GM12878 (cell line): ENCODE data around the gene TMEM207. TPM values are rescaled to one million over a fixed set of nuclear protein-coding genes. Genes with fewer than 3 reads are reported as not detected.

Experiments
- ATAC-seq: fragments of 200-7000 bp; cut with Tn5 transposase; 3 replicates; pipeline ENCODE4 v1.9.1; 2020; ENCODE audit warnings: mild to moderate bottlenecking, moderate library complexity
- BruUV-seq: library from RNA; stranded (reverse); fragments of 400-500 nt; replicated peaks from 2 replicates; lab custom pipeline; 2021; lab: Mats Ljungman, UMichigan
- CTCF ChIA-PET: fragments of 300-600 bp; sonication (Branson Sonifier 250); formaldehyde crosslinking; extraction: SDS; loops from one replicate; lab custom pipeline; 2021; ENCODE audit warnings: inconsistent platforms; lab: Yijun Ruan, JAX
- POLR2A ChIA-PET: fragments of 350-600 bp; formaldehyde crosslinking; extraction: SDS; loops from one replicate; lab custom pipeline; 2021; ENCODE audit warnings: inconsistent platforms; lab: Charles Lee
- RAD21 ChIA-PET: fragments of 300-600 bp; sonication (Branson Sonifier 250); formaldehyde crosslinking; loops from one replicate; lab custom pipeline; 2023; ENCODE audit warnings: antibody characterized with exemption; ENCODE audit not compliant: unreplicated experiment; lab: Charles Lee
- SMC1A ChIA-PET: fragments of 300-600 bp; sonication (Branson Sonifier 250); formaldehyde crosslinking; loops from one replicate; lab custom pipeline; 2023; ENCODE audit not compliant: unreplicated experiment, uncharacterized antibody; lab: Charles Lee
- DNase-seq: peaks from one replicate; pipeline ENCODE4 v3.0.0-alpha.2; 2011; ENCODE audit warnings: low read depth, low spot score
- FAIRE-seq: peaks from 3 replicates; lab custom pipeline; 2011; peaks lifted over from hg19 to GRCh38; lab: Jason Lieb, UNC
- H2AFZ ChIP-seq: 2 replicates; pipeline ENCODE4 v1.6.0; 2011; ENCODE audit warnings: low read depth, low read length, control low read depth; ENCODE audit not compliant: control insufficient read depth
- H3K27ac ChIP-seq: 2 replicates; pipeline ENCODE4 v1.5.1; 2011; ENCODE audit warnings: control low read depth; ENCODE audit not compliant: control insufficient read depth, insufficient read depth
- H3K27me3 ChIP-seq, 2 experiments: replicated peaks in 1 of 2; 2 replicates each; pipeline versions ENCODE4 v1.6.0 to v1.6.1; 2011; ENCODE audit warnings: low read length in 1 of 2; ENCODE audit not compliant: control insufficient read depth in 2 of 2, insufficient read depth in 2 of 2
- H3K36me3 ChIP-seq, 2 experiments: 2 replicates each; pipeline ENCODE4 v1.5.1; 2011; ENCODE audit warnings: low read length in 1 of 2; ENCODE audit not compliant: control insufficient read depth in 2 of 2, insufficient read depth in 2 of 2
- H3K4me1 ChIP-seq: 2 replicates; pipeline ENCODE4 v1.6.1; 2011; ENCODE audit warnings: mild to moderate bottlenecking, low read length, moderate library complexity, mixed read lengths; ENCODE audit not compliant: control insufficient read depth, insufficient read depth
- H3K4me2 ChIP-seq: 2 replicates; pipeline ENCODE4 v1.6.0; 2011; ENCODE audit warnings: control low read depth; ENCODE audit not compliant: control insufficient read depth, insufficient read depth
- H3K4me3 ChIP-seq: fragments of 200-600 bp; sonication (generic); 2 replicates; pipeline ENCODE4 v1.5.1; 2016
- H3K79me2 ChIP-seq: 2 replicates; pipeline ENCODE4 v1.6.0; 2011; ENCODE audit warnings: low read length; ENCODE audit not compliant: control insufficient read depth, insufficient read depth
- H3K9ac ChIP-seq: 2 replicates; pipeline ENCODE4 v1.8.0; 2011; ENCODE audit warnings: low read length, control low read depth, mixed read lengths; ENCODE audit not compliant: control insufficient read depth, insufficient read depth
- H3K9me3 ChIP-seq: replicated peaks from 3 replicates; pipeline ENCODE4 v1.5.1; 2011; ENCODE audit warnings: mild to moderate bottlenecking, low read length; ENCODE audit not compliant: control insufficient read depth, insufficient read depth
- H4K20me1 ChIP-seq: 2 replicates; pipeline ENCODE4 v1.6.0; 2011; ENCODE audit not compliant: control insufficient read depth, insufficient read depth
- ELK1 ChIP-seq: IDR thresholded peaks from 2 replicates; pipeline ENCODE4 v1.6.1; 2012; ENCODE audit warnings: low read depth, low read length, improper control_type of control experiment
- HDGF ChIP-seq: fragments of 450-650 bp; IDR thresholded peaks from 2 replicates; pipeline ENCODE4 v1.6.1; 2016; ENCODE audit warnings: antibody characterized with exemption
- IKZF2 ChIP-seq, 2 experiments: fragments of 450-650 bp; IDR thresholded peaks; 2 replicates each; pipeline ENCODE4 v1.6.1; 2017; ENCODE audit warnings: mild to moderate bottlenecking in 2 of 2, moderate library complexity in 2 of 2
- NFIC ChIP-seq: IDR thresholded peaks from 2 replicates; pipeline ENCODE4 v1.6.1; 2012; ENCODE audit warnings: low read depth, mild to moderate bottlenecking, inconsistent platforms, low read length, moderate library complexity
- NKRF ChIP-seq: fragments of 450-650 bp; conservative IDR thresholded peaks from 2 replicates; pipeline ENCODE4 v1.6.1; 2017; ENCODE audit warnings: mild to moderate bottlenecking, moderate library complexity
- NR2C2 ChIP-seq: IDR thresholded peaks from 2 replicates; pipeline ENCODE4 v1.6.1; 2011; ENCODE audit warnings: borderline replicate concordance, low read depth; ENCODE audit not compliant: control insufficient read depth, insufficient read length
- SREBF1 ChIP-seq: IDR thresholded peaks from 2 replicates; pipeline ENCODE4 v1.6.1; 2012; ENCODE audit warnings: mild to moderate bottlenecking, low read length
- SUZ12 ChIP-seq: fragments of 200-600 bp; sonication (generic); IDR thresholded peaks from one replicate; pipeline ENCODE4 v1.6.1; 2018; ENCODE audit warnings: antibody characterized with exemption, mild to moderate bottlenecking; ENCODE audit not compliant: unreplicated experiment
- TBL1XR1 ChIP-seq: IDR thresholded peaks from 2 replicates; pipeline ENCODE4 v1.6.1; 2012; ENCODE audit warnings: low read depth, low read length, improper control_type of control experiment
- USF2 ChIP-seq: IDR thresholded peaks from 2 replicates; pipeline ENCODE4 v1.6.1; 2011; ENCODE audit warnings: low read depth, low read length, improper control_type of control experiment, borderline replicate concordance
- ZBTB33 ChIP-seq: fragments of 450-650 bp; IDR thresholded peaks from 2 replicates; pipeline ENCODE4 v1.6.1; 2017; ENCODE audit warnings: mild to moderate bottlenecking
- ZBTB4 ChIP-seq: fragments of 450-650 bp; formaldehyde crosslinking; IDR thresholded peaks from 2 replicates; pipeline ENCODE4 v1.4.0; 2022; ENCODE audit warnings: mild to moderate bottlenecking, moderate library complexity
- ZZZ3 ChIP-seq: IDR thresholded peaks from 2 replicates; pipeline ENCODE4 v1.6.1; 2011; ENCODE audit warnings: low read depth; ENCODE audit not compliant: control insufficient read depth, insufficient read length
- WGBS: methylation state at CpG from one replicate; pipeline ENCODE4 v1.1.6; 2016; ENCODE audit warnings: low lambda C conversion rate; ENCODE audit not compliant: insufficient replicate concordance, insufficient coverage; ENCODE audit errors: missing lambda C conversion rate; 5-methylcytosine and 5-hydroxymethylcytosine counted together
- in situ Hi-C: fragments of 300-500 bp; cut with MboI; formaldehyde crosslinking; loops from 9 replicates; pipeline ENCODE4 v1.14.3; 2018; ENCODE audit warnings: mixed read lengths
- intact Hi-C: fragments of 100-400 bp; cut with micrococcal nuclease; formaldehyde crosslinking; loops from one replicate; pipeline ENCODE4 v1.14.2; 2022; ENCODE audit not compliant: unreplicated experiment
- polyA plus RNA-seq, 11 experiments: library from polyadenylated mRNA; depleted of rRNA in 4 of 11; unstranded in 6 of 11; stranded (reverse) in 5 of 11; fragments of >200 nt; fragmentation: Nextera tagmentation in 4 of 11; fragmentation: Illumina TruSeq in 1 of 11; extraction: Ambion mirVana in 4 of 11; extraction: Trizol in 1 of 11; gene quantifications; 1 replicate in 1 of 11; 2 replicates in 10 of 11; pipeline versions ENCODE4 v1.2.1 to v1.2.3, GENCODE V29; 2011 to 2016; ENCODE audit warnings: inconsistent platforms in 2 of 11, missing spikeins in 2 of 11, low read depth in 1 of 11
- total RNA-seq, 4 experiments: library from RNA; depleted of rRNA in 3 of 4; stranded (reverse); fragments of >200 nt in 3 of 4; fragmentation: Illumina TruSeq in 1 of 4; extraction: Trizol in 1 of 4; gene quantifications; 2 replicates each; pipeline versions ENCODE4 v1.2.1 to v1.2.3, GENCODE V29; 2013 to 2021

The TMEM207 gene
- total and polyA plus RNA-seq, 10 of the 15 experiments (the other 5 are each of a cell fraction or from before 2014, with no cell fraction given), result not detected

- TF ChIP-seq NKRF (no peak), SUZ12 (no peak), ZBTB4 (CRISPR knock-in tag) (no peak), IKZF2 (IDR thresholded peaks at IDR 0.05) (no peak), SREBF1 (no peak), ZZZ3 (no peak)
These were observed 53.7 kb downstream of the TMEM207 start (continued) for GRCh38 chr3:190396001-190396400.

GRCh38 chr3:190388703-190389102 lies 61.0 kb downstream of the TMEM207 start:
- Histone ChIP-seq H3K27me3 (no peaks in the 10 kb centered on the region), H2AFZ (no peak overlapping the region), H3K4me2 (no peak overlapping the region), H3K36me3 (no peaks in the 10 kb centered on the region), H4K20me1 (no peaks in the 10 kb centered on the region), H3K79me2 (no peaks in the 10 kb centered on the region), H3K4me3 (no peak overlapping the region), H3K4me1 (no peaks in the 10 kb centered on the region), H3K27ac (no peak overlapping the region), H3K9ac (no peak overlapping the region), H3K9me3 (no peaks in the 10 kb centered on the region)
- RAD21 ChIA-PET, result interaction anchor here (1.1 kb wide), 1 partner anchor 35 kb away, joined by 3 read pairs; no protein-coding TSS in a partner anchor
- ATAC-seq (no peak), DNase-seq (no peak), FAIRE-seq (no peak)
- BruUV-seq, result no TSS peak
- CTCF ChIA-PET, result interaction anchor here (0.6 to 4.8 kb wide), 4 partner anchors 35 to 429 kb away, joined by 6 to 27 read pairs (median 9); no protein-coding TSS in a partner anchor
- SMC1A ChIA-PET, result interaction anchor here (0.6 to 3.7 kb wide), 9 partner anchors 14 to 1655 kb away, joined by 3 to 13 read pairs (median 3); no protein-coding TSS in a partner anchor
- 0% methylated on average over 3 of the region's 3 CpGs for whole genome bisulfite sequencing
- POLR2A ChIA-PET, result no interaction called here
- in situ Hi-C loops (loop anchor here (10.0 kb wide), 1 partner anchor 424 kb away; no protein-coding TSS in a partner anchor), intact Hi-C loops (no loop called here)
- TF ChIP-seq HDGF (no peak), ZBTB33 (no peak), NFIC (no peak), NR2C2 (no peak), USF2 (no peak), ELK1 (no peak), SREBF1 (no peak), TBL1XR1 (no peak)
